Parathyroid adenoma (tissue), 2 donors: ENCODE results near the gene UBE2R2.

ENCODE experiments used
- H2AFZ ChIP-seq: fragments of 300-600 bp; sonication (generic); one replicate; pipeline ENCODE4 v1.7.0; 2017; ENCODE audit warnings: antibody characterized with exemption, mild to moderate bottlenecking
- H3K27ac ChIP-seq: fragments of 300-600 bp; sonication (generic); one replicate; pipeline ENCODE4 v1.7.0; 2017
- H3K27me3 ChIP-seq: fragments of 300-600 bp; sonication (generic); one replicate; pipeline ENCODE4 v1.7.0; 2017; ENCODE audit warnings: low read length; ENCODE audit not compliant: control insufficient read depth, insufficient read depth
- H3K36me3 ChIP-seq: fragments of 300-600 bp; sonication (generic); one replicate; pipeline ENCODE4 v1.7.0; 2017; ENCODE audit warnings: low read length; ENCODE audit not compliant: control insufficient read depth, insufficient read depth
- H3K4me1 ChIP-seq: fragments of 300-600 bp; sonication (generic); one replicate; pipeline ENCODE4 v1.7.0; 2017; ENCODE audit warnings: control low read depth
- H3K4me2 ChIP-seq: fragments of 300-600 bp; sonication (generic); one replicate; pipeline ENCODE4 v1.7.0; 2017; ENCODE audit warnings: low read length
- H3K4me3 ChIP-seq: fragments of 300-600 bp; sonication (generic); one replicate; pipeline ENCODE4 v1.7.0; 2017; ENCODE audit warnings: low read depth, low read length
- H3K79me2 ChIP-seq: fragments of 300-600 bp; sonication (generic); one replicate; pipeline ENCODE4 v1.7.0; 2017; ENCODE audit warnings: control low read depth
- H3K9ac ChIP-seq: fragments of 300-600 bp; sonication (generic); one replicate; pipeline ENCODE4 v1.7.0; 2017; ENCODE audit warnings: mild to moderate bottlenecking
- H3K9me3 ChIP-seq: fragments of 300-600 bp; sonication (generic); one replicate; pipeline ENCODE4 v1.7.0; 2017; ENCODE audit warnings: low read length; ENCODE audit not compliant: control insufficient read depth
- CTCF ChIP-seq: fragments of 300-600 bp; sonication (generic); IDR thresholded peaks from one replicate; pipeline ENCODE4 v1.7.0; 2017; ENCODE audit warnings: antibody characterized with exemption, mild to moderate bottlenecking
- donor health status: primary hyperparathyroidism.

UBE2R2 gene

GRCh38 chr9:33893861-33894260 lies 76.9 kb downstream of the UBE2R2 start:
- Histone ChIP-seq H3K4me1 (no peaks in the 10 kb centered on the region), H3K9me3 (no peaks in the 10 kb centered on the region), H3K27me3 (no peaks in the 10 kb centered on the region), H3K4me3 (no peak overlapping the region), H2AFZ (no peak overlapping the region), H3K36me3 (no peaks in the 10 kb centered on the region), H3K79me2 (no peaks in the 10 kb centered on the region), H3K9ac (no peak overlapping the region), H3K4me2 (no peak overlapping the region), H3K27ac (no peak overlapping the region)
- no peak for TF ChIP-seq CTCF

GRCh38 chr9:33894316-33894715 lies 77.4 kb downstream of the UBE2R2 start:
- no peak for TF ChIP-seq CTCF

DNA sequence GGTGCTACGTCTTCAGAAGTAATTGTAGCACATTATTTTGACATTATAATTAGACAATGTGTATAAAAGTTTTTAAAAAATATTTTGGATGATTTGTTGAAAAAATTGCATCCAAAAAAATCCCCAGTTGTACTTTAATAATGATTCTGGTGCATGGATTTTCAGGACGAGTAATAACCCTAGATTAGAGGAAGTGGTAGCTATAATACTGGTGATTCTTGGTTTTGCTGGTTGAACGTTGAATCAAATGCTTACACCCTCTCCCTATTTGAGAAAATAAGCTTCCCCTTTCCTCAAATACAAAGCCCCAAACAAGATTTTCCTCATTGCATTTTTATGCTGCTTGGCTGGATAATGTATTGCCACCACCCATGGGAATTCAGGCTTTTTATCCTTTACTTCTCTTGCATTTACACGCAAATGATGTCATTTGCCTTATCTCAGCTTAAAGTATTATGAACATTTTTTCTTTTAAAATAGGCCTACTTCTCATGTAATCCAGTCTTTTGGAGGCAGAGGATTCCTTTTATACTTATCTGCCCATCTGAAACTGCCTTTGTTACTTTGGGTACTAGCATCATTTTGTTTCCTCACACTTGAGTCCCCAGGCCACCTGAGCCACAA lies 86.3 kb downstream of the UBE2R2 start:
- Histone ChIP-seq H2AFZ (no peak overlapping the region), H3K27ac (no peak overlapping the region), H3K4me3 (no peak overlapping the region), H3K4me2 (no peak overlapping the region), H3K9ac (no peak overlapping the region), H3K36me3 (no peaks in the 10 kb centered on the region), H3K4me1 (peaks cover 4% of the 10 kb centered on the region), H3K27me3 (no peaks in the 10 kb centered on the region), H3K9me3 (no peaks in the 10 kb centered on the region), H3K79me2 (peaks cover 3% of the 10 kb centered on the region)
- TF ChIP-seq CTCF = no peak

More at GRCh38 chr9:33894316-33894715, 77.4 kb downstream of the UBE2R2 start:
- H3K27ac ChIP-seq = no peak overlapping the region
- no peak overlapping the region for H3K4me3 ChIP-seq
- H2AFZ ChIP-seq = no peak overlapping the region
- H3K36me3 ChIP-seq = no peaks in the 10 kb centered on the region
- no peak overlapping the region for H3K4me2 ChIP-seq
- H3K4me1 ChIP-seq = no peaks in the 10 kb centered on the region
- no peaks in the 10 kb centered on the region for H3K79me2 ChIP-seq
- H3K27me3 ChIP-seq = no peaks in the 10 kb centered on the region
- no peaks in the 10 kb centered on the region for H3K9me3 ChIP-seq
- no peak overlapping the region for H3K9ac ChIP-seq

GRCh38 chr9:33905137-33905536 lies 88.2 kb downstream of the UBE2R2 start:
- Histone ChIP-seq H3K27me3 (no peaks in the 10 kb centered on the region), H3K4me3 (no peak overlapping the region), H3K27ac (no peak overlapping the region), H3K9me3 (no peaks in the 10 kb centered on the region), H3K9ac (no peak overlapping the region), H3K4me2 (no peak overlapping the region), H3K4me1 (peaks cover 4% of the 10 kb centered on the region), H2AFZ (no peak overlapping the region), H3K36me3 (no peaks in the 10 kb centered on the region), H3K79me2 (peaks cover 9% of the 10 kb centered on the region)
- no peak for TF ChIP-seq CTCF

GRCh38 chr9:33906769-33907168 lies 89.8 kb downstream of the UBE2R2 start:
- no peak overlapping the region for H3K9ac ChIP-seq
- H3K79me2 ChIP-seq = peaks cover 9% of the 10 kb centered on the region
- no peak for TF ChIP-seq CTCF
- peaks cover 4% of the 10 kb centered on the region for H3K4me1 ChIP-seq
- H3K36me3 ChIP-seq = no peaks in the 10 kb centered on the region
- H2AFZ ChIP-seq = no peak overlapping the region
- no peak overlapping the region for H3K4me2 ChIP-seq
- H3K9me3 ChIP-seq = no peaks in the 10 kb centered on the region
- H3K4me3 ChIP-seq = no peak overlapping the region
- H3K27ac ChIP-seq = no peak overlapping the region
- H3K27me3 ChIP-seq = no peaks in the 10 kb centered on the region
